IPS-11a (cell line): Measurements from ENCODE around the gene ARID1A.
"Not testable (repeated sequence)": the region's sequence is repeated elsewhere in the genome, so short reads cannot be mapped to it uniquely, and the experiment has no call there.

Experiments
- H3K4me3 ChIP-seq: one replicate; pipeline ENCODE4 v1.5.1; 2013; ENCODE audit warnings: low read depth, low read length, control low read depth

The ARID1A gene

GRCh38 chr1:26787381-26787705, 91.5 kb downstream of the ARID1A start:
- peak overlapping the region; percentile 82 for H3K4me3 ChIP-seq

GRCh38 chr1:26787706-26788514, 92.1 kb downstream of the ARID1A start, which contains the start of gene PIGV:
TSS of gene PIGV (plus strand) at chr1:26787950. CDS start at chr1:26790816, 2,866 bp downstream.
- H3K4me3 ChIP-seq = peak within 1 kb of the TSS; percentile 82

- H3K4me3 ChIP-seq = peak overlapping the region; percentile 82
These were observed 92.6 kb downstream of the ARID1A start for GRCh38 chr1:26788515-26788785.

- peak overlapping the region; percentile 82 for H3K4me3 ChIP-seq
These were observed 93.2 kb downstream of the ARID1A start for GRCh38 chr1:26788836-26789611.

GRCh38 chr1:26789612-26789865, 93.7 kb downstream of the ARID1A start:
- no peak overlapping the region for H3K4me3 ChIP-seq

GRCh38 chr1:26789931-26790330, 94.1 kb downstream of the ARID1A start:
- no peak overlapping the region for H3K4me3 ChIP-seq

- H3K4me3 ChIP-seq = no peak overlapping the region
These were observed 94.7 kb downstream of the ARID1A start for GRCh38 chr1:26790551-26790953.

- H3K4me3 ChIP-seq = no peak overlapping the region
These were observed 95.3 kb downstream of the ARID1A start for GRCh38 chr1:26791148-26791547.

GRCh38 chr1:26791626-26792025, 95.8 kb downstream of the ARID1A start:
- no peak overlapping the region for H3K4me3 ChIP-seq

- H3K4me3 ChIP-seq = no peak overlapping the region
These were observed 97.1 kb downstream of the ARID1A start for GRCh38 chr1:26792924-26793323.

GRCh38 chr1:26794391-26794790, 98.6 kb downstream of the ARID1A start:
- no peak overlapping the region for H3K4me3 ChIP-seq

GRCh38 chr1:26797627-26798026, 101.8 kb downstream of the ARID1A start:
- H3K4me3 ChIP-seq = no peak overlapping the region

- no peak overlapping the region for H3K4me3 ChIP-seq
These were observed 103.8 kb downstream of the ARID1A start for GRCh38 chr1:26799479-26800142.

- not testable (repeated sequence) for H3K4me3 ChIP-seq
These were observed 108.1 kb downstream of the ARID1A start for GRCh38 chr1:26803932-26804331.

- H3K4me3 ChIP-seq = not testable (repeated sequence)
These were observed 114.3 kb downstream of the ARID1A start for GRCh38 chr1:26810105-26810504.

GRCh38 chr1:26811057-26811456, 115.2 kb downstream of the ARID1A start:
- H3K4me3 ChIP-seq = no peak overlapping the region

- no peak overlapping the region for H3K4me3 ChIP-seq
These were observed 115.9 kb downstream of the ARID1A start for GRCh38 chr1:26811708-26812107.

- no peak overlapping the region for H3K4me3 ChIP-seq
These were observed 118.6 kb downstream of the ARID1A start for GRCh38 chr1:26814377-26814776.

- H3K4me3 ChIP-seq = no peak overlapping the region
These were observed 119.1 kb downstream of the ARID1A start for GRCh38 chr1:26814893-26815292.

GRCh38 chr1:26820784-26821269, 125.0 kb downstream of the ARID1A start:
- no peak overlapping the region for H3K4me3 ChIP-seq

GRCh38 chr1:26822737-26823395, 127.1 kb downstream of the ARID1A start:
- H3K4me3 ChIP-seq = no peak overlapping the region
